ENCODE results near the gene KRT8.
"Not testable (repeated sequence)": the region's sequence is repeated elsewhere in the genome, so short reads cannot be mapped to it uniquely, and the experiment has no call there.

The KRT8 gene

DNA sequence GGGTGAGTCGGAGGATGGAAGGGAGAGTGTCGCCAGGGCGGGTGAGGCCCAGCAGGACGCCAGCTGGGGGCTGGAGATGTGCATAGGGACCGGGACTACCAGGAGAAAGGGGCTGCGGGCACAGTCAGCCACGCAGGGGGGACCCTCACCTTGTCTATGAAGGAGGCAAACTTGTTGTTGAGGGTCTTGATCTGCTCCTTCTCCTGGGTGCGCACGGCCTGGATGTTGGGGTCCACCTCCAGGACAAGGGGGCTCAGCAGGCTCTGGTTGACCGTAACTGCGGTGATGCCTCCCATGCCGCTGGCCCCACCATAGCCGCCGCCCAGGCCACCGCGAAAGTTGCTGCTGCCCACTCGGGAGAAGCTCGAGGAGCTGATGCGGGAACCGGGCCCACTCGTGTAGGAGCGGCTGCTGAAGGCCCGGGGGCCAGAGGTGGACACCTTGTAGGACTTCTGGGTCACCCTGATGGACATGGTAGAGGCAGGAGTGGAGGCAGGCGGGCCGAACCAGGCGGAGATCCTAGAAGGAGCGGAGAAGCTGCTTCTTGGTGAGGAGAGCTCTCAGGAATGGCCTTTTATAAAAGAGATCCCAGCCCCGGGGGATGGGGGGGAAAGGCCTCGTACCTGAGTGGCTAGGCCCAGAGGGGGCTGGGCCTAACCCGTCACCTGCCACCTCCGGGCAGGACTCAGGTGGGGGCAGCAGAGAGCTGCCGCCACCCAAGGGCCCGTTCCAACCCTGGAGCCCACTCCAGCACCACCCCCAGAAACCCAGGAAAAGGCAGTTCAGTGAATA lies at the start of gene KRT8:
Gene KRT8, minus strand, starts transcription at position 568 of the 792 bp plus-strand sequence. Its CDS starts 95 bp downstream, at position 473.
- DNase-seq (ENCODE audit: low read depth, low spot score) = not testable (repeated sequence)

DNA sequence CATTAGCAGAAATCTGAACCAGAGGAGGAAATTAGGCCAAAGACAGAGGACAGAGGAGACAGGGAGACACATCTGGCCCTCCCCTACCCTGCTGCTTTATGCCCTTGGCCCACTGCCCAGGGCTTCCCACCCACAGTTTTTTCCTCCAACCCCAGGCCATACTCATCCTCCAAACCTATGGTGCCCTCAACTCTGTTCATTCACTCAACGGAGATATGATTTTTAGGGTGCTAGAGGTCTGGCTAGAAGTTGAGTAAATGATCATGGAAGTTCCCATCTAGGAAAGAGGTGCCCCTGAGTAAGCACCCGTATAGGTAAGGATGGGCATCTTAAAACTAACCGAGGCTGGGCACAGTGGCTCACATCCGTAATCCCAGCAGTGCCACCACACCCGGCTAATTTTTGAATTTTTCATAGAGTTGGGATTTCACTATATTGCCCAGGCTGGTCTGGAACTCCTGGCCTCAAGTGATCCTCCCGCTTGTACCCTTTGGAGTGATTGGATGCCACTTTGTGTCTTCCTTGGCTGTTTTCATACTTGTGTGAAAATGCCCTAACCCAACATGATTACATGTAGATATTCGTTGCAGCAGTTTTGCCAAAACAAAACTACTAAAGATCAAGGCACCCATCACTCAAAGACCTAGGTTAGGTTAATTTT lies 48.4 kb upstream of the KRT8 start:
- no peak for DNase-seq (ENCODE audit: low read depth, low spot score)

DNA sequence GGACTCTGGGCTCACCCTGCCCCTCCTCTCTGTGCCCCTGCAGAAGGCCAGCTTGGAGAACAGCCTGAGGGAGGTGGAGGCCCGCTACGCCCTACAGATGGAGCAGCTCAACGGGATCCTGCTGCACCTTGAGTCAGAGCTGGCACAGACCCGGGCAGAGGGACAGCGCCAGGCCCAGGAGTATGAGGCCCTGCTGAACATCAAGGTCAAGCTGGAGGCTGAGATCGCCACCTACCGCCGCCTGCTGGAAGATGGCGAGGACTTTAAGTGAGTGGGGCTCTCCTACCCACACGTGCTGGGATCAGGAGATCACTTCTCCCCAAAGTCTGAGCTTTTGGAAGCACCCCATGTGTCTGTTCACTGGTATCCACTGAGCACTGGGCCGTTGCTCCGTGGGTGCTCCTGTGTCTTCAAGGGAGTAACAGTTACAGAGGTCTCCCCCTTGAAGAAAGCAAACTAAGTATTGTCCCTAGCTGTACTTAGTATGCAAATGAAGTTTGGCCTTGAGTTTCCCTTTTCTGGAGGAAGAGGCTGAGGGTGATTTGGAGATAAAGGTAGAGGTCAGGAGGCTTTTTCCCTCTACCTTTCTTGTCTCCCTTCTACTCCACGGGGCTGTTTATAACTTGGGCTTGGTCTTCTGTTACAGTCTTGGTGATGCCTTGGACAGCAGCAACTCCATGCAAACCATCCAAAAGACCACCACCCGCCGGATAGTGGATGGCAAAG lies 47.4 kb upstream of the KRT8 start:
- DNase-seq (ENCODE audit: low read depth, low spot score) = no peak

DNA sequence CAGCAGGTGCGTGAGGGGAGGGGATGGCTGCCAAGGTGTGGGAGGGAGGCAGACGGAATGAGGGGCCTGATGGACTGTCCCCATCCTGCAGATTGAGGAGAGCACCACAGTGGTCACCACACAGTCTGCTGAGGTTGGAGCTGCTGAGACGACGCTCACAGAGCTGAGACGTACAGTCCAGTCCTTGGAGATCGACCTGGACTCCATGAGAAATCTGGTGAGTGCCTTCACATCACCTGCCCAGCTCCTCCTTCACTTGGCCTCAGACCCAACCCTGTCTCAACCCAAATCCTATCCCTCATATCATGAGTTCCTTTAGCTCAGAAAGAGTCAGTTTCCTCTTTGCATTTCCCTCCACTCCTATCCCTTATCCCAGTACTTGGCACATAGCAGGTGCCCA lies 46.8 kb upstream of the KRT8 start:
- no peak for DNase-seq (ENCODE audit: low read depth, low spot score)

DNA sequence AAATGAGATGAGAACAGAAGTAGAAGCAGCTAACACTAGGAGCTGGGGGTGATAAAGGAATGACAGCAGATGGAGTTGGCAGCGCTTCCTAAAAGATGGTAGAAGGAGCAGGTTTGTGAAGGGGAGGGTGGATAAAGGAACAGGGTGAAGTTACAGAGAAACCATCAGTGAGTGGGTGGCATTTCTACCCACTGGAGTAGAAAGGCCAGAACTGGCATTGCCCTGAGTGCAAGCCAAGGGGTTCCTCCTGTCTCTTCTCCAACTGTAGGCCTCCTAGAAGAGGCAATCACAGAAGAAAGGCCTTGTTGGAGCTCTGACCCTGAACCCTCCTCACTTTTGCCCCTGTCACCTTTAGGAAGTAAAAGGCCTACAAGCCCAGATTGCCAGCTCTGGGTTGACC lies 46.2 kb upstream of the KRT8 start:
- no peak for DNase-seq (ENCODE audit: low read depth, low spot score)

DNA sequence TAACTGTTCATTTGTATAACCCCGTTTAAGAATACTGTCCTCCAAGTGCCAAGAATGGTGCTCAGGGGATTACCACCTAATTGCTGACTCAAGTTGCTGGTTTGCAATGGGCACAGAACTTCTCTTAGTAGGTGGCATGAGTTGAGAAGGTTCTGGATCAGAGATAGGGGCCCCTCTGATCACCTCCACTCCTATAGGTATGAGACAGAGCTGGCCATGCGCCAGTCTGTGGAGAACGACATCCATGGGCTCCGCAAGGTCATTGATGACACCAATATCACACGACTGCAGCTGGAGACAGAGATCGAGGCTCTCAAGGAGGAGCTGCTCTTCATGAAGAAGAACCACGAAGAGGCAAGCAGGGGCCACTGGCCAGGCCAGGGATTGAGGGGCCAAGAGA lies 45.7 kb upstream of the KRT8 start:
- DNase-seq (ENCODE audit: low read depth, low spot score) = no peak

DNA sequence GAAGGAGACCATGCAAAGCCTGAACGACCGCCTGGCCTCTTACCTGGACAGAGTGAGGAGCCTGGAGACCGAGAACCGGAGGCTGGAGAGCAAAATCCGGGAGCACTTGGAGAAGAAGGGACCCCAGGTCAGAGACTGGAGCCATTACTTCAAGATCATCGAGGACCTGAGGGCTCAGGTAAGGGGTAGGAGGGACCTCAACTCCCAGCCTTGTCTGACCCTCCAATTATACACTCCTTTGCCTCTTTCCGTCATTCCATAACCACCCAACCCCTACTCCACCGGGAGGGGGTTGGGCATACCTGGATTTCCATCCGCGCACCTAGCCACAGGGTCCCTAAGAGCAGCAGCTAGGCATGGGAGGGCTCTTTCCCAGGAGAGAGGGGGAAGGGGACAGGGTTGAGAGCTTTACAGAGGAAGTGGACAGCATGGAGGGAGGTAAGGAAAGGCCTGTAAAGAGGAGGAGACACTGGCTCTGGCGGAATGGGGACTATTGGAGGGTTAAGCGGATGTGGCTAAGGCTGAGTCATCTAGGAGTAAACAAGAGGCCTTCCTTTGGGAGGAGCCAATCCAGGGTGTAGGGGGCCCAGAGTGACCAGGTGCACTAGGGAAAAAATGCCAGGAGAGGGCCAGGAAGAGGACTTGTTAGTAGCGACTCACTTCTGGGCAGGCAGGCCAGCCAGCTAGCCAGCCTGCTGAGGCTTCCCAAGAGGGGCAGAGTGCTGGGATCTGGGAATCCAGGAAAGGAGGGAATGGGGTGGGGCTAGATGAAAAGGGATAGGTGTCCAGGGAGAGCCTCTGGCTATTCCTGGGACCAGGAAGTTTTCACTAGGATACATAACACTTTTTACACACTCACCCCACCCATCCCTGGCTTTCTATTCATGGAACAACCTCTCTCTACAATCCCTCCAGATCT lies 44.8 kb upstream of the KRT8 start:
- no peak for DNase-seq (ENCODE audit: low read depth, low spot score)

DNA sequence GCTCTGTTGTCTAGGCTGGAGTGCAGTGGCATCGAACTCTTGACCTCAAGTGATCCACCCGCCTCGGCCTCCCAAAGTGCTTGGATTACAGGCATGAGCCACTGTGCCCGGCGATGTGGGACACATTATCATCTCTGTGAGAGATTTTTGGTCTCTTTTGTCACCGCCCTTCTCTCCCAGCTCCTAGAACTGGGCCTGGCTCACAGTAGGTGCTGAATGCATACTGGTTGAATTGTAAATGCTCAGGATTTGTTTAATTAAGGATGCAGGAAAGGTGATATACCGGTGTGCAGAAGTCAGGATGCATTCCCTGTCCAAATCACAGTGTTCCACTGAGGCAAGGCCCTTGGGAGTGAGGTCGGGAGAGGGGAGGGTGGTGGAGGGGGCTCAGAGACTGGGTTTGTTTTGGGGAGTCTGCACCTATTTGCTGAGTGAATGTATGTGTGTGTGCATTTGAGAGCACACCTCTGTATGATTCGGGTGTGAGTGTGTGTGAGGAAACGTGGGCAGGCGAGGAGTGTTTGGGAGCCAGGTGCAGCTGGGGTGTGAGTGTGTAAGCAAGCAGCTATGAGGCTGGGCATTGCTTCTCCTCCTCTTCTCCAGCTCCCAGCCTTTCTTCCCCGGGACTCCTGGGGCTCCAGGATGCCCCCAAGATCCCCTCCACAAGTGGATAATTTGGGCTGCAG lies 43.0 kb upstream of the KRT8 start:
- DNase-seq (ENCODE audit: low read depth, low spot score) = no peak

DNA sequence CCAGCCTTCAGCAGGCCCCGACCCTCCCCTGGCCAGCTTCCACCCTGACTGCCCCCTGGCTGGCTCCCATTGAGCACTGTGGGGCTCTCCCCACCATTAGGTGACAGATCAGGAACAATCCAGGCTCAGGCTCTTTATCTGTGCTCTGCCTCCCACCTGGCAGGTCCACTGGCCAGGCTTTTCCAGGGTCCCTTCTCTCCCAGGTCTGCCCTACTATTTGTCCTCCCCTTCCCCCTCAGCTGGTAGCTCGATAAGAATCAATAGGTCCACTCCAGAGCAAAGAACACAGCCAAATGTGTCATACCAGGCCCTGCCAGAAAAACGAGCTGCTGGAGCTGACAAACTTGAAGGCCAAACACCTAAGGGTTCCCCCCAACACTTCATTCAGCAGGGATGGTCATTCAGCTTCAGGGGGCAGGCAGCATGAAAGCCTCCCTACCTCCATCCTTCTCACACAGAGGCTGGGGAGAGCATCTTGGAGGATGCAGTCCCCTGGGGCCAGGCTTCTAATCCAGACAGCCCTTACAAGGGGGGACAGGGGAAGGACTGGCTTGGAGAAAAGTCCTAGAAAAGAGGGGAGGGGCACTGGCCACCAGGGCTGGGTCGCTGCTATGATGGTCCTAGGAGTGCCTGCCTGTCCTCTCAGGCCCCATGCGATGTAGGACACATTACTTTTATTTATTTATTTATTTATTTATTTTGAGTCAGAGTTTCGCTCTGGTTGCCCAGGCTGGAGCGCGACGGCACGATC lies 42.1 kb upstream of the KRT8 start:
- DNase-seq (ENCODE audit: low read depth, low spot score) = no peak

DNA sequence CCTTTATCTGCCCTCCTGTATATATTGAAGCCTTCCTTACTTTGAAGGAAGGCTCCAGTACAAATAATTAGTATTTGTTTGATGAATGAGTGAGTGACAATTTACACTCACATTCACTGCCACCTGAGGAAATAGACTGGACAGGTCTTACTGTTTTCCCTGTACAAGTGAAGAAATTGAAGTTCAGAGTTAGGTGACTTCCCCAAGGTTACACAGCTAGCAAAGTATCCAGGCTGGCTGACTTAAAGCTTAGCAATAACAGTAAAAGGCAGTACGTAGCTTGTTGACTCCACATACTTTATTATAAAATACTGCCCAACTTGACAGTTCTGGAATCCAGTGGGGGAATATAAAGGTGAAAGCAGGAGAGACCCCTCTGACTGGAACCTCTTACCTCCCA lies 41.5 kb upstream of the KRT8 start:
- DNase-seq (ENCODE audit: low read depth, low spot score) = no peak

DNA sequence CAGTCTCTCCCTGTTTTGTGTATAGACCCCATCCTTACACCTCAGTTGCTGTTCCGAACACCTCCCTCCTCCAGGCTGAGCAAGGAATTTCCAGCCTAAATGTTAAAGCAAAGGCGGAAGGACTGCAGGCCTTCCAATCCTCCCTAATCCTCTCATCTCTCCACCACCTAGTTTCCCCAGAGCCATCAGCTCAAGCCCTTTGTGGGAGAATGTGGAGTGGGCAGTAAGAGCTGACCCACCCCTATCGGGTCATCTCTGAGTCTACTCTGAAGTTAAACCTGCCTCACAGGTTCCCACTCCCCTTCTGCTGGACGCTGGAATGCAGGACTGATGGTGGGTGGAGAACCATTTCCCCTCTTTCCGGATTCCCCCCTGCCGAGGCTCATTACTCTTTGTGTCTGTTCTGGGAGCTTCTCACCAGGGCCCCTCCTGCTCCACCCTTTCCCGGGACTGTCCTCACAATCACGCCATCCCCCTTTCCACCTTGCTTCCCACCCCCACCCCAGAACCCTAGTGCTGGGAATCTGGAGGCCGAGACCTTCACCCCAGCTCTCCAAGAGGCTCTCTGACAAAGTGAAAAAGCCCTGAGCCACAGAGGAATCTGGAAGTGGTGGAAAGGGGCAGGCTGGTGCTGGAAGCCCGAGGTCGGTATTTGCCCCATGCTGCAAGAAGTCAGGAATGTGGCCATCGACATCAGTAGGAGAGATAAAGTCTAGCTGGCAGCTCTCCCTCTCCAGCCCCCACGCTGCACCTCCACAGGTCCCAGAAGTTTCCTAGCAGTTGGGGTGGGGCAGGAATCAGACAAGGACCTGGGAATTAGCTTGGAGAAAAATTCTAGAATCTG lies 40.7 kb upstream of the KRT8 start:
- DNase-seq (ENCODE audit: low read depth, low spot score) = no peak

DNA sequence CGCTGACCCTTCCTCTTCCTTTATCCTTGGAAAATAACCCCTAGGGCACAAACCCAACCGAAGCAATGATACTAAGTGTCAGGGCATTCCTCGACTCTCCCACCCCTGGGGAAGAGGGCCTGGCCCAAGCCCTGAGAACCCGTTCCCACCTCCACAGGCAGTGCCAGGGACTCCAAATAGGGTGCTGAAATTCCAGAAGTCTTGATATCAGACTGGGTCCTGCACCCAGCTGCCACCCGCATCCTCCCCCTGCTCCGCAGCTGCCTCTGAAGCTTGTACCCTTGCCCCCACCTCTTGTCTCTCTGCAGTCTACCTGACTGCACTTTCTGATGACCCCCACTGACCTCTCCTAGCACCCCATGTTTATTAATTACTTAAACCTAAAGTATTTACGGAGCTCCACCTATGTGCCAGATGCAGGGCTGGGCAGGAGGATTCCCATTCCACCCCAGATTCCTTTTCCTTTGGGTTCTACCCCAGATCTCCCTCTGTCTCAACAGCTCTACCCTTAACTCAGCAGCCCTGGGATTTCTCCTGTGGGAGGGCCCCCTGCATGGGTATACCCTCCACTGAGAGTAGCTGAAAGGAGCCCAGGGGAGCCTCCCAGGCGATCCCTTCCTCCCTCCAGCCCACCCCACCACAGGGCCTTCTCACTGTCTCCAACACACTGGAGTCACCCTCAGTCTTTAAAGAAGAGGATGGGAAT lies 40.0 kb upstream of the KRT8 start:
- no peak for DNase-seq (ENCODE audit: low read depth, low spot score)

DNA sequence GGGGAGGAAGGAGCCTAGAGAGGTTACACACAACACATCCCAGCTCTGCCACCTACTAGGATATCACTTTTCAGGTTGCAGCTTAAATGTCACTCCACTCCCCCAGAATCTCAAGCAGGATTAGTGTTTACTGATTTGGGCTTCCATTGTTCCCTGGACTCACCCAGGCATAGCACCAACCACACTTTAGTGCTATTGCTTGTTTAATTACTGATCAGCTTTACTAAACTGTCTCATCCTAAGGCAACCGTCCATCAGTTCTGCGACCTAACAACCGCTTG lies 38.0 kb upstream of the KRT8 start:
- DNase-seq (ENCODE audit: low read depth, low spot score) = no peak

DNA sequence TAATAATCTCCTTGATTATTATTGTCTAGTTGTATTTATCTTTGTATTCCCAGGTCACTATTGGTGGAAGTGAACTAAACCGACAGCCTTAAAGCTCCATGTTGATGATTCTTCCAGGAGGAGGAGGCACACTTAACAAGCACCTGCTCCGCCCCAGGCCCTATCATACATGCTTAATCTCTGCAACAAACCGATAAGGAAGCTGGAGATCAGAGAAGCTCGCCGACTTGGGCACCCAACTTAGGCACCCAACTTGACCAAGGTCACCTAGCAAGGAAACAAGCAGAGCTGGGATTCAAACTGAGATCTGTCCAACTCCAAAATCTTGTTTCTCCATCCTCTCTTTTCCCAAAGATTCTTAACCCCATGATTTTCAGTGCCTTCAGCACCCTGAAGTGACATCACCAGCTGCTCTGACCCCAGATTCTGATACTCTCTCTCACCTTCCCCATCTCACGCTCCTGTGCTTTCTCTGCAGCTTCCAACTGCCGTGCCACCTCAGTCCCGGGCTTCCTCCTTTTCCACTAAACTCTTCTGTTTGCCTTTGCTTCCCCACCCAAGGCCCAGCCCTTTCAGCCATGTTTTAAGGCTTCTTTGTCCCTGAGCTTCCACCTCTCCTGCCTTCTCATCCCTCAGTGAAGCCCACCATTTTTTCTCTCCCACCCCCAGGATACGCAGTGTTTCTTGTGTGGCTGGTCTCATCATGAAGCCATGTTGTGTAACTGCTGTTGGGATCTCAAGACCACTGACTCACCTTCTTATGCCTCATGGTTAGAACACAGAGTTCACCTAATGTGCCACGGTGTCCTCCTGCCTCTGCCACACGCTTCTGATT lies 37.4 kb upstream of the KRT8 start:
- DNase-seq (ENCODE audit: low read depth, low spot score) = no peak

DNA sequence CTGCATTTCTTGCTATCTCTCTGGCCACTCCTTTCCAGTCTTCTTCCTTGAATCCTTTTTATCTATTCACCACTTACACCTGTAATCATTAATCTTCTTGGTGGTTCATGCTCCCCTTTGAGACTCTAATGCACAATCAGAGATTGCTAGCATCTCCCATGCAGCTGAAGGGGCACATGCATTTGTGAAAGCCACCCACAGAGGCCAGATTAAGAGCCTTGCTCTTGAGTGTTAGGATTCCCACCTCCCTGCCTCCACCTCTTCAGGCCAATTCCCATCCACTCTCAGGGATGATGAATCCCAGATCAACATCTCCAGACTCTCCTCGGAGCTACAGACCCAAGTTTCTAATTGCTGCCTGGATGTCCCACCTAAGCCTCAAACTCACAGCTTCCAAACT lies 24.7 kb upstream of the KRT8 start:
- DNase-seq (ENCODE audit: low read depth, low spot score) = no peak

DNA sequence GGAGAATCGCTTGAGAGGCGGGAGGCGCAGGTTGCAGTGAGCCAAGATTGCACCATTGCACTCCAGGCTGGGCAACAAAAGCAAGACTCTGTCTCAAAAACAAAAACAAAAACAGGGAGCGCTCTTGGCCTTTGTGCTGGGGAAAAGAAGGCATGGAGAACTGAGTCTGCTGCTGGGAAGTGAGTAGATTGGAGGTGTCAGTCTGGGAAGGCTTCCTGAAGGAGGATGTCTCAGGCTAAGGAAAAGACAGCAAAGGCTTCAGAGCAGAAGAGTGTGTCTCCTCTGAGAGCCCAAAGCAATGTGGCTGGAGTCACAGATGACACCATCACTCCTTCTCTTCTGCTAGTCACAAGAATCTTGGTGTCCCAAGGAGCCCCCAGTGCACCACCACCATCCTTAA lies 23.1 kb upstream of the KRT8 start:
- no peak for DNase-seq (ENCODE audit: low read depth, low spot score)

DNA sequence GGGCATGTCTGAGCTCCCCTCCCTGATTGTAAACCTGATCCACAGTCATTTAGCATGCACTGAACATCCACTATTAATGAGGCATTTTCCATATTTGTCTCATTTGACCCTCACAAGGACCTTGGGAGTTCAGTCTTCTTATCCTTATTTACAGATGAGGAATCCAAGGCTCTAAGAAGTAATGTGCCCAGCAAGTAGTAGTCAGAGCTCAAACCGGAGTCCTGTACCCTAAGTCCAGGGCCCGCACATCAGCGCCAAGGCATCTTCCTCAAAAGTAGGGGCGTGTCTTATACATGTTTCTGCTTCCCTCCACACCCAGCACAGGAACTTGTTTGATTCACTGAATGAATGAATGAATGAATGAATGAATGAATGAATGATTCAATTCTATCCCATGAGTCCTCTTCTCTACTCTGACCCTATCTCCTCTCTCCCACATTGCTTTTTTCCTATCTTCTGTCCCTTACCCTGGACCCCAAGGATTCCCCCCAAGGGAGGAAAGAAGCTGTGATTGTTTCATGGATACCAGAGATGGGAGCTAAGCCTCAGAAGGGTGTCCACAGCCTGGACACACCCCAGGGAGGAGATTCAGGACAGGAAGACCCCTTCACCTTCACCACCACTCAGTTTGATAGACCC lies 21.8 kb upstream of the KRT8 start:
- DNase-seq (ENCODE audit: low read depth, low spot score) = no peak

Measured in activated CD4-positive, CD25-positive, alpha-beta regulatory T cell treated with anti-CD3 and anti-CD28 coated beads, Interleukin-2, amount 50 U/mL, for 16 hours (primary cell).